HG03432 (cell line): Measurements from ENCODE around the gene SMAGP.
"Not testable (repeated sequence)": the region's sequence is repeated elsewhere in the genome, so short reads cannot be mapped to it uniquely, and the experiment has no call there.

Experiments used
- ATAC-seq: cut with Tn5 transposase; IDR thresholded peaks from one replicate; pipeline ENCODE4 v1.9.1; 2021; ENCODE audit warnings: mild to moderate bottlenecking, moderate library complexity; ENCODE audit not compliant: unreplicated experiment

The SMAGP gene

DNA sequence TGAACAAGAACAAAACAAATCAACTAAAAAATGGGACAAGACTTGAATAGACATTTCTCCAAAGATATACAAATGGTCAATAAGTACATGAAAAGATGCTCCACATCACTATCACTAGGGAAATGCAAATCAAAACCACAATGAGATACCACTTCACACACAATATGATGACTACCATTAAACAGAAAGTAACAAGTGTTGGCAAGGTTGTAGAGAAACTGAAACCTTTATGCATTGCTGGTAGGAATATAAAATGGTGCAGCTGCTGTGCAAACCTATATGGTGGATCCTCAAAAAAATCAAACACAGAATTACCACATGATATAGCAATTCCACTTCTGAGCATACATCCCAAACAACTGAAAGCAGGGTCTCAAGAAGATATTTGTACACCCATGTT, 5.2 kb downstream of the SMAGP start:
- peak; percentile 45 for ATAC-seq

DNA sequence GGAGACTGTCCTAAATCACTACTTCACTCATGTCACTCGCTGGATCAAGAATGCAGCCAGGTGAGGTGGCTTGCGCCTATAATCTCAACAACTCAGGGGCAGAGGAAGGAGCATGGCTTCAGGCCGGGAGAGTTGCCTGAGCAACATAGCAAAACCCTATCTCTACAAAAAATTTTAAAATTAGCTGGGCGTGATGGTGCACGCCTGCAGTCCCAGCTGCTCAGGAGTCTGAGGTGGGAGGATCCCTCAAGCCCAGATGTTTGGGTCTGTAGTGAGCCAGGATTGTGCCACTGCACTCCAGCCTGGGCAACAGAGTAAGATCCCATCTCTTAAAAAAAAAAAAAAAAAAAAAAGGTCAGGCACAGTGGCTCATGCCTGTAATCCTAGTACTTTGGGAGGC, 5.9 kb downstream of the SMAGP start:
- no peak for ATAC-seq

DNA sequence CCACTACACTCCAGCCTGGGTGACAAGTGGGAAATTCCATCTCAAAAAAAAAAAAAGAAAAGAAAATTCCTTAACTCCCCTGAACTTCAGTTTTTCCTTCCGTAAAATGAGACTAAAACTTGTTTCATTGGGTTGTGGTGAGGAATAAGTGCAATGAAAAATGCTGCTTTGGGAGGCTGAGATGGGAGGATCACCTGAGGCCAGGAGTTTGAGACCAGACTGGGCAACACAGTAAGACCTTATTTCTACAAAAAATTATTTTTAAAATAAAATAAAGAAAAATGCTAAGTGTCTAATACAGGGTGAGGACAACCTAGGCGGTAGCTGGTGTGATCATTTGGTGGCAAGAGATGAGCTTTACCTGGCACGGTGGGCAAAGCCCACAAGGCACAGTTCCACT, 6.9 kb downstream of the SMAGP start:
- ATAC-seq: no peak

DNA sequence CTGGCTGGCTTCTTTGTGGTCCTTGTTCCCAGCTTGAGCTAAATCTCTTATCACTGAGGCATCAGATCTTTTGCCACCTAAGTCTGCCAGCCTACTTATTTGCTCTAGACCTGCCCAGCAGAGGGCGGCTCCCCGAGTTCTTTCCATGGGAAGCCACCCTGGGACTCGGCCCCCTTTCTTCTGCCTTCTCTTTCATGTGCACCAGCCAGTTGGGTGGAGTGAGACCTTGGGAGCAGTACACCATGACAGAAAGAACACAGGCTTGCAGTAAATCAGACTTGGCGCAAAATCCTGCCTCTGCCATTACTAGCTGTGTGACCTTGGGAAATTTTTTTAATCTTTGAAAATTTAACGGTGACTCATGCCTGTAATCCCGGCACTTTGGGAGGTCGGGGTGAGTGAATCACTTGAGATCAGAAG, 7.4 kb downstream of the SMAGP start:
- ATAC-seq: no peak

DNA sequence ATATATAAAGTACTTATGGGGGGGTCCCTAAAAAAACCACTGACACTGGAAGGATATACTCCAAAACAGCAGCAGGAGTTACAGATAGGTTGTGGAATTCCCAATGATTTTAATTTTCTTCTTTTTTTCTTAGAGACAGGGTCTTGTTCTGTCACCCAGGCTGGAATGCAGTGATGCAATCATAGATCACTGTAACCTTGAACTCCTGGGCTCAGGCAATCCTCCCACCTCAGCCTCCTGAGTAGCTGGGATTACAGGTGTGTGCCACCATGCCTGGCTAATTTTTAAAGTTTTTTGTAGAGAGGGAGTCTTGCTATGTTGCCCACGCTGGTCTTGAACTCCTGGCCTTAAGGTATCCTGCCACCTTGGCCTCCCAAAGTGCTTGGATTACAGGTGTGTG, 10.6 kb downstream of the SMAGP start:
- not testable (repeated sequence) for ATAC-seq

DNA sequence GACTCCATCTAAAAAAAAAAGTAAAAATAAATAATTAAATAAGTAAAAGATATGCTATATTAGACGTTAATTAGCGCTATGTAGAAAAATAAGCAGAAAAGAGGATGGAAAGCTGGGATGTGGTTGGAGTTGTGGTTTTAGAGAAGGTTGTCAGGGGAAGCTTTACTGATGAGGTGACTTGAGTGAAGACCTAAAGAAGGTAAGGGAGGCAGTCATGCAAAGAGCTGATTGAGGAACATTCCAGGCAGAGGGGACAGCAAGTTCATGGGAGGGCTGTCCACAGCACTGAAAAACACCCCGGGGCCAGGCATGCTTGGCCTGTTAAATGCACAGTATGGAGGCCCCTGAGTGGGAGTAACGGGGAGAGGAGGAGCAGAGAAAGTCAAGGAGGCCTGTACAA, 15.7 kb downstream of the SMAGP start:
- no peak for ATAC-seq

DNA sequence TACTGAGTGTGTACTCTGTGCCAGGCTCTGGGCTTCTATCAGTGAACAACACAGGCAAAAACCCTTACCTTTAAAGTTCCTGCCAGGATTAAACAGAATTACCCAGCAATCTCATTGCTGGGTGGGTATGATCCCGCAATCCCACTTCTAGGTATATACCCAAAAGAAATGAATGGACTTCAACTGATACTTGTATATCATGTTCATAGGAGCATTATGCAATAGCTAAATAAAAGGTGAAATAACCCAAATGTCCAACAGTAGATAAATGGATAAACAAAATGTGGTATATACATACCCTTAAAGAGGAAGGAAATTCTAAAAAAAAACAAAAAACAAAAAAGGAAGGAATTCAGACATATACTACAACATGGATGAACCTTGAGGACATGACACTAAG, 16.9 kb downstream of the SMAGP start:
- no peak for ATAC-seq

DNA sequence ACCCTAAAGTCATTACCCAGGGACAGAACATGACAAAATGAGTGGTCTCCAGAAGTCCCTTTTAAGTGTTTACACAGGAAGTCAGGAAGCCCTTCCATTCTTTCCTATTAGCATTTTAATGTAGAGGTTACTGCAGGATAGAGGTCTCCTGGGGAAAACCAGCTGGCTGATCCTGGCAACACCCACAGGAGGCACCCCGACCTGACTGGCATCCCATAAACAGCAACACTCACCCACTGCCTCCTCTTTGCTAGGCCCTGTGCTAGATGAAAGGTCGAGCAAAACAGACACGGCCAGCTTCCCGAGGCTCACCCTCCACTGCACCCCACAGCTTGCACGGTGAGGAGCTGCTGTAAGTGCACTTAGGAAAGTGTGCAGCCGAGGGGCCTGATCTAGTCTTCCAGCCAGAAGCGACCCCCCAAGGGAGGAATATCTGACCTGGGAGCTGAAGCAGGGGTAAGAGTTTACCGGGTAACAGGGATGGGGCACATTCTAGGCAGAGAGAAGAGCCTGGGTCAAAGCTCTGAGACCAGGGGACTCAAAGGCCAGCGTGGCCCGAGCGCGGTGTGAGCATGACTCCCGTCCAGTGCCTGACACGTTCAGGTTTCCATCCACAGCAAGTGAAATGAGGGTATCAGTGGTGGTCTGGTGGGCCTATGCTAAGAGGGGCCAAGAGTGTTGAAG, 22.6 kb downstream of the SMAGP start:
- no peak for ATAC-seq

DNA sequence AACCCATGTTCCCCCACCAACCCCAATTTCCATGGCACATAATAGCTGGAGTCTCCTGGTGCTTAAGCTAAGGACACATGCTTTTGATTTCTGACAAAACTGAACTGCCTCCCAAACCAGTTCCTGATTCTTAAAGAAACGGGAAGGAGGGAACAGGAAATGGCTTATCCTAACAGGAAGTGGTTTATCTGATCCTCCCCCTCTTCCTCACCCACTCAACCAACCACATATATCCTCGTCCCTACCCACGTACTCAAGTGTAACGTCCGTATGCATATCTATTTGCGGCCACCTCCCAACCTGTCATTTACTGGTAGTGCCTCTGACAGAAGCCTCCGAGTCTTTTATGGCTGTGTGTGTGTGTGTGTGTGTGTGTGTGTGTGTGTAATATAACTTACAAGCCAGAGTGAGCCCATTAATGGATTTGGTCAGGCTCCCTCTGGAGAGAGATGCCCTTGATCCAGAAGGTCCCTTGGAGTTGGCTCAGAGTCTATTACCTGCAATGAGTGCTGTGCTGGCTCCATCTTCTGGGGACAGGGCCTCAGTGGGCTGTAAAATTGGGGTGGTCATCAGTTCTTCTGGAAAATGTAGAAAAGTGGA, 23.9 kb downstream of the SMAGP start:
- no peak for ATAC-seq

DNA sequence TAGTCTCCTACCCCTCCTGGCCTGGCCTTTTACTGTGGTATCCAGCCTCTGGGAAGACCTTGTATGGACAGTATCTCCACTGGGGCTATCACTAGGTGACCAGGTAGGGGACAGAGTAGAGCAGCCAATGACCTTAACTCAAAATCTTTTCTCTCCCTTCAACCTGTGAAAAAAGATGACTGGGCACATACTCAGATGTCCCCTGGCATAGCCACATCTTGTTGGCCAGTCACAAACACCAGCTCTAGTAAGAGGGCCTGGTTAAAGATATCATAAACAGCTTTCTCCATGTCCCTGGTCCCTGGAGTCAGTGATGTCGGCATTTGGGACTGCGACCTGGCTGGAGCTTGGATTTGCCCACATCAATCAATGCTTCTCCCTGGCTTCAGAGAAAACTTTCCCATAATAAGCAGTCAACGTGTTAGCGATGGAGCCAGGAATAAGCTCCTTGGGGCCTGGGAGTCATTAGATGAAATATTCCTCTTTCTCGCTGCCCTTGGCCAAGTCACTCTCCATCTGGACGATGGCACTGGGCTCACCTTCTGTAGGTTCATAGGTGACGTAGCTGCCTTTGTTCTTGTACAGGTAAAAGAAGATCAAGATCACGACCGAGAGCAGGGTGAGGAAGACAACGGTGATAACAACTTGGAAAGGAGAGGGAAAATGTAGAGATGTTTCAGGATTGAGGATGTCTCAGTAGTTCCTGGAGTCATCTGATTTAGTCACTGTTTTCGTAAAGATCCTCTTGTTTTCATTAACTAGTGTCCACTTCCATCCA, 24.6 kb downstream of the SMAGP start:
- no peak for ATAC-seq

DNA sequence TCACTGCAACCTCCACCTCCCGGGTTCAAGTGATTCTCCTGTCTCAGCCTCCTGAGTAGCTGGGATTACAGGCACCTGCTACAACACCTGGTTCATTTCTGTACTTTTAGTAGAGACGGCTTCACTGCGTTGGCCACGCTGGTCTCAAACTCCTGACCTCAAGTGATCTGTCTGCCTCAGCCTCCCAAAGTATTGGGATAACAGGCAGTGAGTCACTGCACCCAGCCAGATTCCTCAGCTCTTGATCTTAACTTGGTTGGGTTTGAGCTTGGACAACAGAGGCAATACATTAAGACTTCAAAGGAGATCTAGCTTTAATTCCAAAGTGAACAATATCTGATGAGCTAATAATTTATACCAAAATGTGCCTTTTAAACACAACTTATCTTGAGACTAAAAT, 25.9 kb downstream of the SMAGP start:
- ATAC-seq: no peak

DNA sequence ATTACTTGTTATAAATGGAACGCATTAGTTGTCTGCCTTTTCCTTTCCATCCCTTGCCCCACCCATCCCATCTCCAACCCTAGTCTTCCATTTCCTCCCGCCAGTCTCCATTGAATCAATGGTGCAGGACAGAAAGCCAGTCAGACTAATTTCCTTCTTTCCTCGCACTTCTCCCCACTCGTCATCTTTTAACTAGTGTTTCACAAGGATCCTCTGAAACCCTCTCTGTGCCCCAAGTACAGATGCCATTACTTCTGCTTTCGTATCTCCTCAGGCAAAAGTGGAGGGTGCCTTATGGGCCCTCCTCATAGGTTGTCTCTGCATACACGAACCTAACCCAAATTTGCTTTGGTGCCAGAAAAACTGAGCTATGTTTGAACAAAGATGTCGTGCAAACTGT, 27.3 kb downstream of the SMAGP start:
- no peak for ATAC-seq

DNA sequence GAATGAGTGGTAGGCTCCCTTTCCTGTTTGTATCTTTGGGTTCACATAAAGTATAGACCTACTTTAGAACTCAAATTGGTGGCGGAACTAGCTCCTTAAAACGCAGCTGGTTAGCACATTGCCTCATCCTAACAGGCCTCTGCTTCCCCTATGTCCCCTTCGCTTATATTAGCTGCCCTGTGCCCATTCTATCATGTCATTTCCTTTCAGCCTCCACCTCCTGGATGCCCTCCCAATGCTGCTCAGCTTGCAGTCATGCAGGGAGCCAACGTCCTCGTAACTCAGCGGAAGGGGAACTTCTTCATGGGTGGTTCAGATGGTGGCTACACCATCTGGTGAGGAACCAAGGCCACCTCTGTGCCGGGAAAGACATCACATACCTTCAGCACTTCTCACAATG, 28.1 kb downstream of the SMAGP start:
- no peak for ATAC-seq

DNA sequence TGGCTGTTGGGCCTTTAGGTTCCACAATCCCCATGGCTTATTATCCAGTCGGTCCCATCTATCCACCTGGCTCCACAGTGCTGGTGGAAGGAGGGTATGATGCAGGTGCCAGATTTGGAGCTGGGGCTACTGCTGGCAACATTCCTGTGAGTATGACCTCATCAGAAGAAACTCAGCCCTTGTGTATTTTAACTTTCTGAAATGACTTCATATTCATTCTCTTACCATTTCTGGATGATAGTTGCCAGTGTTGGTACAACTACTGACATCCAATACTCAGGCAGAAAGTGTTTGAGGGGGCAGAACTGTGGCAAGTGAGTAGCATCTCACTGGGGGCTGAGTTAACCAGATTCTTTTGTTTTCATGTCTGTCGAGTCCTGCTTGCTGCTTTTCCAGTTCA, 29.2 kb downstream of the SMAGP start:
- ATAC-seq: no peak

DNA sequence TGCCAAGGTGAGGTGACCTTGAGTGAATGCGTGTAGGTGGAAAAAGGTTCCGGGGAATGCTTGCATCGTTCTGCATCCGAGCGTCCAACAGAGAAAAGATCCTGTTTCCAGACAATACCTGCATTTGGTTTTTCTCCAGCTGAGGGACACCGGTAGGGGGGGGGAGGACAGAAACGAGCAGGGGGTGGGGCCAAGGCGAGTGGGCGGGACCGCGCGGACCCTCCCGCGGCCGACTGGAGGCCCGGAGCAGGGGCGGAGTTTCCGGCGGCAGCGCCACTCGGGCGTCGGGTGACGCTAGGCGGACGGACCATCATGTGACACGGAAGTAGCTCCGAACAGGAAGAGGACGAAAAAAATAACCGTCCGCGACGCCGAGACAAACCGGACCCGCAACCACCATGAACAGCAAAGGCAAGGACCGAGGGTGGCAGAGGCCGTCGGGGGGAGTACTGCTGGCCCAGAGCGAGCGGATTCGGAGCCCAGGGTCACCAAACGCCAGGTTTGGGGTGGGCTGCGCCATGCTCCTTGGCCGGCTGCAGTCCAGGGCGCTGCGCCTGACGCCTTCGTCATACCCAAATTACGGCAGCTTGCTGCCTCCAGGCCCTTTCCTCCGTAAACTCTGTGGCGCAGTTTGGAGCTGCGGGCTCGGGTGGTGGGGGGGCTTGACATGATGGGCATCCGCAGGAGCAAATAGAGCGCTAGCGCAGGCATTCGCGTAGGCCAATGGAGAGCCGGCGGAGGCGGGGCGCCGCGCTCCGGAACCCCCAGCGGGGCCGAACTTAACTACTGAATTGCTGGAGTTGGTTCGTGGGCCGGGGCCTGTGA, 31.5 kb downstream of the SMAGP start, which contains the start of gene DAZAP2:
Gene DAZAP2 (plus strand): TSS at position 317 of the 825 bp plus-strand sequence. CDS start 82 bp downstream, at position 399.
- ATAC-seq: peak; percentile 92

DNA sequence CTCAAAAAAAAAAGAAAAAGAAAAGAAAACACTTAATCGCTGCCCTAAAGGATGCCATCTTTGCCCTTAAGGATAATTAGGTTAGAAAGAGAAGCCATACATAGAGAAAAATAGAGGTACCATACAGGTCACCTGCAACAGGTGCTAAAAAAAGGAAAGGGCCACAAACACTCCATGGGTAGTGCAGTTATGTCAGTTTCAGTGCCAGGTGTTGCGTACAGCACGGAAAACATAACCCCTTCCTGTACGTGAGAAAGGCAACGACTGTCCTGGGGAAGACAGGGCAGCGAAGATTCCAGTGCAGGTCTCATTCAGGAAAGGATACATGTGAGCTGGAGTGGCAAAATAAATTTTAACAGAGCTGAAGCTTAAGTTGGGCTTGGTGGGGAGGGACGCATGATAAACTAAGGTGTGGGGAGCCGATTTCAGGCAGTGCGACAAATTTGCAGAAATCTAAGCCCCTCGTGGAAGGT, 32.1 kb downstream of the SMAGP start:
- ATAC-seq: peak; percentile 11

DNA sequence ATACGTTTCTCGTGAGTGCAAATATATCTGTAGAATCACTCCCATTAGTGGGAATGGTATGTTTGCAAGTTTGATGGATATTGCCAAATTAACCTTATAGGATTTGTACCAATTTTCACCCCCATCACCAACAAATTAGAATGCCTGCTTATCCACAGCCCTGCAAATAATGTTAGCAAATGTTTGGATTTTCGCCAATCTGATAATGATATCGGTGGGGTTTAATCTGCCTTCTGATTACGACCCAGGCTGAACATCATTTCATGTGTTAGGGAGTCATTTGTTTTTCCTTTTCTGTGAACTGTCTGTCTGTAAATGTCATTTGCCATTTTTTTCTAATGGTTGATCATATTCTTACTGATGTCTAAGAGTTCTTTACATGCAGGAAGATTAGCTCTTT, 35.7 kb downstream of the SMAGP start:
- ATAC-seq: no peak

DNA sequence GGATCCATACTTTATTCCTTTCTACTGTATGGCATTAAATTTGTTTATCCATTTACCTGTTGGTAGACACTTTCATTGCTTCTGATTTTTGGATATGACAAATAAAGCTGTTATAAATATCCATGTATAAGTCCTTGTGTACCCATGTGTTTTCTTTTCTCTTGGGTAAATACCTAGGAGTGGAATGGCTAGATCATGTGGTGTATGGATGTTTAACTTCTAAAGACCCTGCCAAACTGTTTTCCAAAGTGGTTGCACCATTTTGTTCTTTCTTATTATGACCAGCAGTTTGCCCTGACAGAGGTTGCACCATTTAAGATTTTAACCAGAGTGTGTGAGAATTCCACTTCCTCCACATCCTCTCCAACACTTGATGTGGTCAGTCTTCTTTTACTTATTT, 37.6 kb downstream of the SMAGP start:
- no peak for ATAC-seq

DNA sequence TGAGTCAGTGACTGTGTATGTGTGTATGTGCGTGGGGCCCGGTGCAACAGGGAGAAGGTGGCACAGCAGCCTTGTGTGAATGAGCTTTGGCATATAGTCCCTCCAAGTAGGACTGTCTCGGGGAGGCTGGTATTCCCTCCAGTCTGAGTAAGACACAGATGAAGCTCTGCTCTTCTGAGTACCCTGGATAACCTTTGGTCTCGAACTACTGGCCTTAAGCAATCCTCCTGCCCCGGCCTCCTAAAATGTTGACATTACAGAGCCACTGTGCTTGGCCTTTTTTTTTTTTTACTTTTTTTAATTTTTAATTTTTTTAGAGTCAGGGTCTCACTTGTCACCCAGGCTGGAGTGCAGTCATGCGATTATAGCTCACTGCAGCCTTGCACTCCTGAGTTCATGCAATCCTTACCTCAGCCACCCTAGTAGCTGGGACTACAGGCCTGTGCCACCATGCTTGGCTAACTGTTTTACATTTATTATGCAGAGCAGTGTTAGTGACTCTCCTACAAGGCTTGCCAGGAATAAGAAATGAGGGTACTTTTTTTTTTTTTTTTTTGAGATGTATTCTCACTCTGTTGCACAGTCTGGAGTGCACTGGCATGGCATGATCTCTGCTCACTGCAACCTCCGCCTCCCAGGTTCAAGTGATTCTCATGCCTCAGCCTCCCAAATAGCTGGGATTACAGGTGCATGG, 41.0 kb downstream of the SMAGP start:
- no peak for ATAC-seq

DNA sequence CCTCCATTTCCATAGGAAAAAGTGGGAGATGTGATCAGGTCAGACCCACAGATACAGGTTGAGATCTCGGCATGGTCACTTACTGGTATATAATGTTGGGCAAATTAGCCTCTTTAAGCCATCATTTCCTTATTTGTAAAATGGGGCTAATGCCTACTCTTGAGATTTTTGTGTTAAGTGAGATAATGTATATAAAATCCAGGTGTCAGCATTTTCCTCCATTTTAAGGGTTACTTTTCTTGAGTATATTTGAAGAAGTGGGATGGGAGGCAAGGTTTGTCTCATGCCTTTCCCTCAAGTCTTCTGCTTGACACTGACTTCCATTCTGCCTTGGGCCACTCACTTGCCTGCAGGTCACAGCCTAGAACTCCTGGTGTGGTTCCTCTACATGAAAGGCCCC, 42.3 kb downstream of the SMAGP start:
- no peak for ATAC-seq
